22Rv1 (cell line): ENCODE measurements around the gene TMEM63C.

Experiments
- CTCF ChIP-seq: fragments of 450-650 bp; IDR thresholded peaks from 2 replicates; pipeline ENCODE4 v1.5.1; 2017; ENCODE audit warnings: mild to moderate bottlenecking
- ZFX ChIP-seq: fragments of 450-650 bp; IDR thresholded peaks from 2 replicates; pipeline ENCODE4 v1.6.1; 2017; ENCODE audit warnings: antibody characterized with exemption, borderline replicate concordance

GRCh38 chr14:77172916-77173315 is 8.7 kb upstream of the TMEM63C start:
- no peak for TF ChIP-seq CTCF
- no peak for TF ChIP-seq ZFX
